NT2/D1 (cell line): Measurements from ENCODE around the gene RFX6.

ENCODE experiments used
- YY1 ChIP-seq: IDR thresholded peaks from 2 replicates; pipeline ENCODE4 v1.6.1; 2011; ENCODE audit not compliant: insufficient read length, insufficient read depth
- ZNF274 ChIP-seq: IDR thresholded peaks from 2 replicates; pipeline ENCODE4 v1.6.1; 2011; ENCODE audit warnings: mild to moderate bottlenecking, low read depth, low read length

GRCh38 chr6:116945809-116946208, 68.8 kb downstream of the RFX6 start:
- no peak for TF ChIP-seq ZNF274
- no peak for TF ChIP-seq YY1
